ENCODE data around the gene ARG2. TPM values are rescaled to one million over a fixed set of nuclear protein-coding genes. Genes with fewer than 3 reads are reported as not detected.

Gene ARG2
- polyA plus RNA-seq, 1 donor from 2014 or later = 204 TPM

GRCh38 chr14:67627519-67627918, 7.8 kb downstream of the ARG2 start:
- no peaks in the 10 kb centered on the region for H3K27me3 ChIP-seq (ENCODE audit: insufficient read depth, low read depth, low read length)
- peaks cover 21% of the 10 kb centered on the region for H3K36me3 ChIP-seq (ENCODE audit: insufficient read depth, low read length)
- H3F3A ChIP-seq (ENCODE audit: insufficient read depth, low read length, poor library complexity, severe bottlenecking) = no peaks in the 10 kb centered on the region
- no peak overlapping the region for H3K4me2 ChIP-seq (ENCODE audit: low read length)
- H3K9me3 ChIP-seq (ENCODE audit: low read length) = no peaks in the 10 kb centered on the region
- peaks cover 2% of the 10 kb centered on the region for H3K79me2 ChIP-seq (replicated peaks; ENCODE audit: insufficient read depth, low read length)
- H3K27ac ChIP-seq (ENCODE audit: low read length) = no peak overlapping the region
- no peaks in the 10 kb centered on the region for H3K9me2 ChIP-seq (ENCODE audit: insufficient read depth, low read length)
- H2AFZ ChIP-seq (ENCODE audit: low read depth, low read length) = no peak overlapping the region
- no peaks in the 10 kb centered on the region for H4K20me1 ChIP-seq (ENCODE audit: insufficient read depth)
- no peak overlapping the region for H3K9ac ChIP-seq (ENCODE audit: low read length)
- no peak overlapping the region for H3K4me3 ChIP-seq (ENCODE audit: low read length)
- TF ChIP-seq MXI1 (conservative IDR thresholded peaks at IDR 0.05; ENCODE audit: poor library complexity, severe bottlenecking) = no peak
- TF ChIP-seq, protein P1, sequence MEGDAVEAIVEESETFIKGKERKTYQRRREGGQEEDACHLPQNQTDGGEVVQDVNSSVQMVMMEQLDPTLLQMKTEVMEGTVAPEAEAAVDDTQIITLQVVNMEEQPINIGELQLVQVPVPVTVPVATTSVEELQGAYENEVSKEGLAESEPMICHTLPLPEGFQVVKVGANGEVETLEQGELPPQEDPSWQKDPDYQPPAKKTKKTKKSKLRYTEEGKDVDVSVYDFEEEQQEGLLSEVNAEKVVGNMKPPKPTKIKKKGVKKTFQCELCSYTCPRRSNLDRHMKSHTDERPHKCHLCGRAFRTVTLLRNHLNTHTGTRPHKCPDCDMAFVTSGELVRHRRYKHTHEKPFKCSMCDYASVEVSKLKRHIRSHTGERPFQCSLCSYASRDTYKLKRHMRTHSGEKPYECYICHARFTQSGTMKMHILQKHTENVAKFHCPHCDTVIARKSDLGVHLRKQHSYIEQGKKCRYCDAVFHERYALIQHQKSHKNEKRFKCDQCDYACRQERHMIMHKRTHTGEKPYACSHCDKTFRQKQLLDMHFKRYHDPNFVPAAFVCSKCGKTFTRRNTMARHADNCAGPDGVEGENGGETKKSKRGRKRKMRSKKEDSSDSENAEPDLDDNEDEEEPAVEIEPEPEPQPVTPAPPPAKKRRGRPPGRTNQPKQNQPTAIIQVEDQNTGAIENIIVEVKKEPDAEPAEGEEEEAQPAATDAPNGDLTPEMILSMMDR (IDR thresholded peaks at IDR 0.05; ENCODE audit: poor library complexity, severe bottlenecking) = no peak
- TF ChIP-seq POLR2AphosphoS5 (IDR thresholded peaks at IDR 0.05) = no peak
- TF ChIP-seq RAD21 (conservative IDR thresholded peaks at IDR 0.05) = no peak
- TF ChIP-seq EP300 (conservative IDR thresholded peaks at IDR 0.05; ENCODE audit: poor library complexity, severe bottlenecking) = no peak
- TF ChIP-seq, protein P2, sequence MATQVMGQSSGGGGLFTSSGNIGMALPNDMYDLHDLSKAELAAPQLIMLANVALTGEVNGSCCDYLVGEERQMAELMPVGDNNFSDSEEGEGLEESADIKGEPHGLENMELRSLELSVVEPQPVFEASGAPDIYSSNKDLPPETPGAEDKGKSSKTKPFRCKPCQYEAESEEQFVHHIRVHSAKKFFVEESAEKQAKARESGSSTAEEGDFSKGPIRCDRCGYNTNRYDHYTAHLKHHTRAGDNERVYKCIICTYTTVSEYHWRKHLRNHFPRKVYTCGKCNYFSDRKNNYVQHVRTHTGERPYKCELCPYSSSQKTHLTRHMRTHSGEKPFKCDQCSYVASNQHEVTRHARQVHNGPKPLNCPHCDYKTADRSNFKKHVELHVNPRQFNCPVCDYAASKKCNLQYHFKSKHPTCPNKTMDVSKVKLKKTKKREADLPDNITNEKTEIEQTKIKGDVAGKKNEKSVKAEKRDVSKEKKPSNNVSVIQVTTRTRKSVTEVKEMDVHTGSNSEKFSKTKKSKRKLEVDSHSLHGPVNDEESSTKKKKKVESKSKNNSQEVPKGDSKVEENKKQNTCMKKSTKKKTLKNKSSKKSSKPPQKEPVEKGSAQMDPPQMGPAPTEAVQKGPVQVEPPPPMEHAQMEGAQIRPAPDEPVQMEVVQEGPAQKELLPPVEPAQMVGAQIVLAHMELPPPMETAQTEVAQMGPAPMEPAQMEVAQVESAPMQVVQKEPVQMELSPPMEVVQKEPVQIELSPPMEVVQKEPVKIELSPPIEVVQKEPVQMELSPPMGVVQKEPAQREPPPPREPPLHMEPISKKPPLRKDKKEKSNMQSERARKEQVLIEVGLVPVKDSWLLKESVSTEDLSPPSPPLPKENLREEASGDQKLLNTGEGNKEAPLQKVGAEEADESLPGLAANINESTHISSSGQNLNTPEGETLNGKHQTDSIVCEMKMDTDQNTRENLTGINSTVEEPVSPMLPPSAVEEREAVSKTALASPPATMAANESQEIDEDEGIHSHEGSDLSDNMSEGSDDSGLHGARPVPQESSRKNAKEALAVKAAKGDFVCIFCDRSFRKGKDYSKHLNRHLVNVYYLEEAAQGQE (IDR thresholded peaks at IDR 0.05; ENCODE audit: borderline replicate concordance) = no peak
- TF ChIP-seq SMC3 (conservative IDR thresholded peaks at IDR 0.05; ENCODE audit: poor library complexity) = no peak

GRCh38 chr14:67630186-67630585, 10.5 kb downstream of the ARG2 start:
- no peaks in the 10 kb centered on the region for H3F3A ChIP-seq (ENCODE audit: insufficient read depth, low read length, poor library complexity, severe bottlenecking)
- no peak overlapping the region for H3K27ac ChIP-seq (ENCODE audit: low read length)
- no peak overlapping the region for H3K4me3 ChIP-seq (ENCODE audit: low read length)
- no peaks in the 10 kb centered on the region for H3K79me2 ChIP-seq (replicated peaks; ENCODE audit: insufficient read depth, low read length)
- peaks cover 7% of the 10 kb centered on the region for H3K36me3 ChIP-seq (ENCODE audit: insufficient read depth, low read length)
- H3K9ac ChIP-seq (ENCODE audit: low read length) = no peak overlapping the region
- H3K9me3 ChIP-seq (ENCODE audit: low read length) = no peaks in the 10 kb centered on the region
- no peaks in the 10 kb centered on the region for H4K20me1 ChIP-seq (ENCODE audit: insufficient read depth)
- H3K4me2 ChIP-seq (ENCODE audit: low read length) = no peak overlapping the region
- TF ChIP-seq EZH2 (IDR thresholded peaks at IDR 0.05; ENCODE audit: borderline replicate concordance, insufficient read depth, low read length, poor library complexity, severe bottlenecking) = no peak
- TF ChIP-seq, protein P1 (IDR thresholded peaks at IDR 0.05; ENCODE audit: poor library complexity, severe bottlenecking) = no peak
- H2AFZ ChIP-seq (ENCODE audit: low read depth, low read length) = no peak overlapping the region
- H3K27me3 ChIP-seq (ENCODE audit: insufficient read depth, low read depth, low read length) = no peaks in the 10 kb centered on the region
- no peaks in the 10 kb centered on the region for H3K9me2 ChIP-seq (ENCODE audit: insufficient read depth, low read length)

Measured in neural cell (in vitro differentiated cells).